Stomach (tissue), 4 donors: ENCODE data around the gene ZNF286A.

Source experiments
- CTCF ChIP-seq, 7 experiments: fragments of 450-650 bp in 4 of 7; fragments of 200-600 bp in 3 of 7; sonication (generic) in 3 of 7; IDR thresholded peaks; one replicate each; pipeline ENCODE4 v1.5.1; 2016 to 2019; ENCODE audit warnings: antibody characterized with exemption in 7 of 7, control low read depth in 2 of 7, mild to moderate bottlenecking in 1 of 7
- POLR2AphosphoS5 ChIP-seq, 3 donors: sonication (generic); formaldehyde crosslinking; IDR thresholded peaks; one replicate each; pipeline ENCODE4 v1.6.1; 2016; ENCODE audit warnings: antibody characterized with exemption in 3 of 3

- TF ChIP-seq POLR2AphosphoS5 (IDR thresholded peaks at IDR 0.05) = no peak
- no peak for TF ChIP-seq CTCF (IDR thresholded peaks at IDR 0.05)
Observed at GRCh38 chr17:15658296-15658695, 41.3 kb upstream of the ZNF286A start.
